Measurements from ENCODE around the gene TMEM132D.
A peak's percentile ranks its signal among the peaks of the same experiment; 100 is the strongest.

TMEM132D gene

DNA sequence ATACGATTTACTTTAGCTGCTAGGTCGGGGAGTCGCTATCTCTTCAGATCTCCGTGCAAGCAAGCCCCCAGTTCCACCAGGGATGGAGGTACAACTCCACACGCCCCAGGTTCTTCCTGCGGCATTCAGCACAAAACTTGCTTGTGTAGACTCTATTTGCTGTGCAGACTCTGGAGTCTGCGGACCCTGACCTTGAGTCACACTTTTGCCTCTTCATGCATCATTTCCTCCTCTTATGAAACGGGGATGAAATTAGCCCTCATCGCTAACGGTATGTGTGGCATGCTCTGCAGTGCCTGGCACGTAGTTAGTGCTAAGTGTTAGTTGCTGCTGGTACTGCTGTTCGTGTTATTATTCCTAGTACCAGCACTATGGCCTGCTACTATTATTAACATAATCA lies 84.4 kb downstream of the TMEM132D start:
- no peak for DNase-seq

DNA sequence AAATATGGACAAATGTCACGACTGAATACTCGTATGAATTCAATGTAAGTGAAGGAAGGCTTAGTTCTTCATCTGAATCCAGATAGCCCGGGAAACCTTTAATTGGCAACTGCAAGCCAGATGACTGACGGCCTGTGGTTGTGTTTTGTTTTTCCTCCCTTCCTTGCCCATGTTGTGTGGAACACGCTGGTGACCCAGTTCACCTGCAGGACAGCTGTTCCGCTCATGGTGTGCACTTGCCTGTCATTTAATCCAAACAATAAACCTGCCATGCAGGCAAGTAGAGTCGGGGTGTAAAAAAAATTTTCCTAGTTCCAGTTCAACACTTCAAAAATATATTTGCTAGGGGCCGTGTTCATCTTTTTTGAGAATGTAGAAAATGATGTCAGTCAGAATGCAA lies 88.0 kb downstream of the TMEM132D start:
- DNase-seq: peak; percentile 95

GRCh38 chr12:129811963-129812362 lies 91.9 kb downstream of the TMEM132D start:
- DNase-seq: no peak

GRCh38 chr12:129807136-129807535 lies 96.7 kb downstream of the TMEM132D start:
- no peak for DNase-seq

DNA sequence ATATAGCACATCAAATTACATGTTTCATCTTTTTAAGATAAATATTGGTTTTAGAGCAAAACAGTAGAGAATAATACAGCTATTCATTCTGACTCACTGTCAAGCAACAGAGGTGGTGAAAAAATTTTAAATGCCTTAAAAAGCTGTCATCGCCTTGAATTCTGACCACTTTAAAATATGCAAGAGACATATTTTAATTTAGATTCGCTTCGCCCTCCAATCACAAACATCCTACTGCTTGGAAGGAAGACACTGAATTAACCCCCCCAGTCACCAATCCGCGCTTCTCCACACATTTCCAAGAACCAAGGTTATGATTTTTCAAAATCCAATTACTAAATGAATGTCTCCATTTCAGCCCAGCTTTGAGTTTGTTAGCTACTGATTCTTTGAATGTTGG lies 112.4 kb downstream of the TMEM132D start:
- DNase-seq: no peak

- no peak for DNase-seq
These were observed 112.9 kb downstream of the TMEM132D start for GRCh38 chr12:129790930-129791329.

DNA sequence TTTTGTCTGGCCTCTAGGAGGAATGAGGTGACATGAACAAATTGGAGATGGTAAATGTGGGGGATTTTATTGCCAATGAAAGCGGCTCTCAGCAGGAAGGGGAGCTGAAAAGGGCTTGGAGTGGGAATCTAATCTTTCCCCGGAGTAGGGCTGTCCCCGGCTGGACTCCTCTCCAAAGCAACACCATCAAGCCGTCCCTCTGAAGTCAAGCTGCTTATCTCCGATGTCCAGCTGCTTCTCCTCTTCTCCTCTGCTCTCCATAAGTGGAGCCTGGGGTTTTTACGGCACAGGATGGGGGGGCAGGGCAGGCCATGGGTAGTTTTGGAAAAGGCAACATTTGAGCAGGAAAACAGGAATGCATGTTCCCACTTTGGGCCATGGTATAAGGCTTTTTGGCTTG lies 113.5 kb downstream of the TMEM132D start:
- no peak for DNase-seq

DNA sequence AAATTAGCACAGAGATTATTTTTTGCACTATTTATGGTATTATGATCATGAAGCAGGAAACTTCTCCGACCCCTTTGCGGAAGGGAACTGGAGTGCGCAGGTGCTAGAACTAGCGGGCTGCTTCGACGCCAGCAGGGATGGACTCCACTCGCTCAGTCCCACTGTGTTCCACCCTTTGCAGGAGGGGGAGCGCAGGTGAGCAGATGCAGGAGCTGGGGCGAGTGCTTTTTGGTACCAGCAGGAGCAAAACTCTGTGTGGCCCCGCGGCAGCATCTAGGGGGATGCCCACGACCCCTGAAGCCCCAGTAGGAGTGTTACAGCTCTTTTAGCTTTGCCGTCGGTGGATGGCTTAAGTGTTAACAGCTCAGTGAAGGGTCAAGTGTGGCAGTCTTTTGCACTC lies 113.9 kb downstream of the TMEM132D start:
- no peak for DNase-seq

- DNase-seq: no peak
These were observed 115.2 kb downstream of the TMEM132D start for GRCh38 chr12:129788506-129789084.

GRCh38 chr12:129779989-129780388 lies 123.8 kb downstream of the TMEM132D start:
- no peak for DNase-seq

DNA sequence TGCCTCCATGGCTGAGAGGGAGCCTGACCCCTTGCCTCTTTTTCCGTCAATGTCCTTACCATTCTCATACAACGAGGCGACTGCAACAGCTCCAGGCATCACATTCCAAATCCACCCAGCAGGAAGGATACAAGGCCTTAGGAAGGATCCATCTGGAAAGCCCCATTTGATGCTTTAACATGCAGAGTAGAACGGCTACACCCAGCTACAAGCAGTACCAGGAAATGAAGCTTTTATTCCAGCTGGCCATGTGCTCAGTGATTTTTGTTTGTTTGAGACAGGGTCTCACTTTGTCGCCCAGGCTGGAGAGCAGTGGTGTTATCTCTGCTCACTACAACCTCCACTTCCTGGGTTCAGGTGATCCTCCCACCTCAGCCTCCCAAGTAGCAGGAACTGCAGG lies 124.8 kb downstream of the TMEM132D start:
- DNase-seq: peak; percentile 56

- DNase-seq: peak; percentile 96
These were observed 126.7 kb downstream of the TMEM132D start for GRCh38 chr12:129776977-129777667.

DNA sequence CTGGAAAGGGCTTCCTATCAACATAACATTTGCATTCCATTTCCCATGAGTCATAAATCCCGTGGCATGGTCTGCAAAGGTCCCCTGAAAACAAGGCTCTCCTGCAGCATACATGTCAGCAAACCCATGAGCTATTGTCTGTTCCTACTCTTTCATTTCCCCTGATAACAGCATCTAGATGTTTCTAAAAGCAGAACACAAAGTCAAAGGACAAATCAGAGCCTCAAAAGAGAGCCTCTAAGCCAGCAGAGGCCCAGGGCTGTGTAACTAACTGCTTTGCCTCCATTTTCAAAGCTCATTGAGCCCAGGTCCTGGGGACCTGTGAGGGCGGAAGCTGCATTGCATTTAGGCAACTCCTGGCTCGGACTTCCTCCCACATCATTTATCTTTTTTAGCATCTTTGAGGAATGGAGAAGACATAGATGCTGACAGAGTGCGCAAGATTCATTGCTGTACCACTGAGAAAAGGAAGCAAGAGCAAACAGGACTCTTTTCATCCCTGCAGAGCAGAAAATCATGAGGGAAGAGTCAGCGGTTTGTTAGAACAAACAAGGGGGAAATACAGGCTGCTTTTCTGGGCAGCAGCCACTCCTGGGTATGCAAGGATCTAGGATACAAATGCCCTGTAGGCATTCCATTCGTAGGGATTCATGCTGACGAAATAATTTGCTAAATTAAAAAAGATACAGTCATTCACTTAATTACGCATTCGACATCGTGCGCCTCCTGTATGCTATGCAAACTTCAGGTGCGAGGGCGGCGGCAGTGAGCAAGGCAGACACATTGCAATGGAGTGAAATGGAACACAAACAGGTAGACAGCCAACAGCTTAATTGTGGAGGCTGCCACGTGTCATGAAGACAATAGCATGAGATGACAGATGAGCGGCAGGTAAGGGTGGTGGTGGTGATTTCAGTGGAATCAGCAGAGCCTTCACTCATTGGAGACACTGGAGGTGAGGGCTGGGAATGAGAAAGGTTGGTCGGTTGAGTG lies 131.0 kb downstream of the TMEM132D start:
- DNase-seq: no peak

- DNase-seq: no peak
These were observed 132.6 kb downstream of the TMEM132D start for GRCh38 chr12:129771238-129771637.

GRCh38 chr12:129765719-129766118 lies 138.1 kb downstream of the TMEM132D start:
- no peak for DNase-seq

GRCh38 chr12:129762436-129762835 lies 141.4 kb downstream of the TMEM132D start:
- no peak for DNase-seq

GRCh38 chr12:129753586-129753985 lies 150.2 kb downstream of the TMEM132D start:
- no peak for DNase-seq

- no peak for DNase-seq
These were observed 153.4 kb downstream of the TMEM132D start for GRCh38 chr12:129750421-129750820.

- no peak for DNase-seq
These were observed 157.5 kb downstream of the TMEM132D start for GRCh38 chr12:129746318-129746717.

DNA sequence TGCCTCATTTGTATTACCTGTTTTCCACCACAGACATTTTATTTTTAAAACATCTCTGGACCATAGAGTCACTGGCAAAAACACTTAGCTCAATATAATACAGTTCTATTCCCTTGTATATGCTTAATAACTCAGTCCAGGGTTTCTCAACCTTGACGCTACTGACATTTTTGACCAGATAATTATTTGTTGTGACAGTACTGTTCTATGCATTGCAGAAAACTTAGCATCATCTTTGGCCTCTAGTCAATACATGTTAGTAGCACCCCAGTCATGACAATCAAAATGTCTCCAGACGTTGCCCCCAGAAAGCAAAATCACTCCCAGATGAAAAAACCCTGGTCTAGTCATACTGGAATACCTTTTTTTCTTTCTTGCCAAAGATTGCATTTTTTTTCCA lies 174.7 kb downstream of the TMEM132D start:
- DNase-seq: no peak

- no peak for DNase-seq
These were observed 176.7 kb downstream of the TMEM132D start for GRCh38 chr12:129727100-129727499.

DNA sequence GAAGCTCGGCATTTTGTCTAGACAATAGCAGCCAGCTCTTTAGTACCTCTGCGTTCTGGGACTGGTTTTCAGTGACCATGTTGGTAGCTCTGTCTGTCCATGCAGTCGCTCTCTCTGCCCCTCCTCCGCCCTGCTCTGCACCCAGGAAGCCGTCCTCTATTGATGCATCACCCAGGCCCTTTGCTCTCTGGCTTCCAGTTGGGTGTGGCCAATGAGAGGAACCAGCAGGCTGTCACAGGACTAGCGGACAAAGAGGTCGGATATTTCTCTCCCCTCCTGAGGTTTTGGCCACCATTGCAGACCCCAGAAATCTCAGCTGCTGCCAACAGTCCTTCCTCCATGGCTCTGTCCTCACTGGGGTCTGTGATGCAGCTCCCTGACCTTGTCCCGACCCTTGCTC lies 180.6 kb downstream of the TMEM132D start:
- DNase-seq: no peak

- DNase-seq: no peak
These were observed 183.2 kb downstream of the TMEM132D start for GRCh38 chr12:129720618-129721017.

DNA sequence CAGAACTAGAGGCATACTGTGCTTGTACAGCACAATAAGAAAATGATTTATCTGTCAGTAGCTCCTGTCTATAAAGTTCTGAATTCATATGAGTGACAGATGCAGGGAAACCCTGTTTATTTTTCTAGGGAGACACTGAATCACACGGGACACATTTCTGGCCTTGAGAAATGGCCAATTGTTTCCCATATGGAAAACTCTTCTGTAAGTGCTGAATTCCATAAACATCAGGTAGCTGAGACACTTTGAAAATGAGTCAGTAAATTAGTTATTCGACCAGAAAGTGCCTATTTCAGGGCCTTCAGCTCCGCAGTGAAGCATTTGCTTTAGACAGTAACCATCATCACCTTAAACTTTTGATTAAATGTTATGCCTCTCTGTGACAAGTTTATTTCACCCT lies 184.4 kb downstream of the TMEM132D start:
- DNase-seq: no peak
